ENCODE results near the gene NTN1.

GRCh38 chr17:9170853-9171252, 149.5 kb downstream of the NTN1 start:
- TF ChIP-seq CTCF (IDR thresholded peaks at IDR 0.05; ENCODE audit: poor library complexity) (no peak), EZH2 (IDR thresholded peaks at IDR 0.05; ENCODE audit: borderline replicate concordance) (no peak)

Measured in hepatocyte (in vitro differentiated cells).